Testis (tissue), 2 donors: Measurements from ENCODE around the gene DISC1.

Experiments
- POLR2A ChIP-seq: fragments of 450-650 bp; IDR thresholded peaks from one replicate; pipeline ENCODE4 v1.6.1; 2017; ENCODE audit warnings: antibody characterized with exemption, mild to moderate bottlenecking, moderate library complexity
- TF ChIP-seq, protein P1 (sequence below), 3 experiments: fragments of 450-650 bp in 2 of 3; fragments of 200-600 bp in 1 of 3; sonication (generic) in 1 of 3; IDR thresholded peaks; one replicate each; pipeline ENCODE4 v1.5.1; 2016 to 2019; ENCODE audit warnings: antibody characterized with exemption in 3 of 3, mild to moderate bottlenecking in 2 of 3, moderate library complexity in 1 of 3

DNA sequence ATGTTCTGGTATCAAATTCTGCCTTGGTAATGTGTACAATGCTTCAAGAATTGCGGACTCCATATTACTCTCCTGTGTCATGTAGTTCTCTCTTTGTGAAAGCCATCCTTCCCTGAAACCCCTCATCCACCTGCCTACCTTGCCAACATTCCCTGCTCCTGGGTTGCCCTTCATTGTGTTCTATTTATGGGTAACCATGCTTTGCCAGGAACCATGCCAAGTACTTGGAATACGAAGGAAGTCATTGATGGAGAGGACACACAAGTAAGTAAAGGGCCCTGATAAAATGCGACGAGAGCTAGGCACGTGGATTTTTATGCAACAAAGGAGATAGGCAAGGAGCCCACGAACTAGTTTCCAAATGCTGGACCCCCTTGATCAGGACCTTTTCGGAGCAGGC is 300.8 kb downstream of the DISC1 start:
- no peak for TF ChIP-seq POLR2A
- TF ChIP-seq, protein P1, sequence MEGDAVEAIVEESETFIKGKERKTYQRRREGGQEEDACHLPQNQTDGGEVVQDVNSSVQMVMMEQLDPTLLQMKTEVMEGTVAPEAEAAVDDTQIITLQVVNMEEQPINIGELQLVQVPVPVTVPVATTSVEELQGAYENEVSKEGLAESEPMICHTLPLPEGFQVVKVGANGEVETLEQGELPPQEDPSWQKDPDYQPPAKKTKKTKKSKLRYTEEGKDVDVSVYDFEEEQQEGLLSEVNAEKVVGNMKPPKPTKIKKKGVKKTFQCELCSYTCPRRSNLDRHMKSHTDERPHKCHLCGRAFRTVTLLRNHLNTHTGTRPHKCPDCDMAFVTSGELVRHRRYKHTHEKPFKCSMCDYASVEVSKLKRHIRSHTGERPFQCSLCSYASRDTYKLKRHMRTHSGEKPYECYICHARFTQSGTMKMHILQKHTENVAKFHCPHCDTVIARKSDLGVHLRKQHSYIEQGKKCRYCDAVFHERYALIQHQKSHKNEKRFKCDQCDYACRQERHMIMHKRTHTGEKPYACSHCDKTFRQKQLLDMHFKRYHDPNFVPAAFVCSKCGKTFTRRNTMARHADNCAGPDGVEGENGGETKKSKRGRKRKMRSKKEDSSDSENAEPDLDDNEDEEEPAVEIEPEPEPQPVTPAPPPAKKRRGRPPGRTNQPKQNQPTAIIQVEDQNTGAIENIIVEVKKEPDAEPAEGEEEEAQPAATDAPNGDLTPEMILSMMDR (IDR thresholded peaks at IDR 0.05): no peak
